HepG2 (cell line): ENCODE measurements around the gene TAF4B.

Experiments
- EZH2 ChIP-seq: conservative IDR thresholded peaks from 2 replicates; pipeline ENCODE4 v1.6.1; 2012; ENCODE audit warnings: mild to moderate bottlenecking, low read depth, low read length, moderate library complexity
- SIN3A ChIP-seq: IDR thresholded peaks from 2 replicates; pipeline ENCODE4 v1.6.1; 2011; ENCODE audit warnings: low read depth, mild to moderate bottlenecking, control low read depth, low read length, borderline replicate concordance
- TBL1XR1 ChIP-seq: fragments of 150-350 bp; IDR thresholded peaks from 2 replicates; pipeline ENCODE4 v1.6.1; 2014; ENCODE audit warnings: borderline replicate concordance, low read length; ENCODE audit not compliant: partially characterized antibody
- TF ChIP-seq, protein P1 (sequence below): sonication (generic); formaldehyde crosslinking; IDR thresholded peaks from 2 replicates; pipeline ENCODE4 v1.9.0; 2021; ENCODE audit warnings: missing genetic modification reagents, borderline replicate concordance
- TF ChIP-seq, protein P2 (sequence below): sonication (generic); formaldehyde crosslinking; IDR thresholded peaks from 2 replicates; pipeline ENCODE4 v1.8.0; 2022; ENCODE audit warnings: missing genetic modification reagents, mild to moderate bottlenecking, moderate library complexity, borderline replicate concordance
- TF ChIP-seq, protein P3 (sequence below): sonication (generic); formaldehyde crosslinking; IDR thresholded peaks from 2 replicates; pipeline ENCODE4 v1.4.0; 2020; ENCODE audit warnings: mild to moderate bottlenecking, missing genetic modification reagents
- TF ChIP-seq, protein P4 (sequence below): IDR thresholded peaks from 2 replicates; pipeline ENCODE4 v1.6.1; 2016; ENCODE audit warnings: low read depth, borderline replicate concordance
- TF ChIP-seq, protein P5 (sequence below): sonication (generic); formaldehyde crosslinking; IDR thresholded peaks from 2 replicates; pipeline ENCODE4 v1.4.0; 2020; ENCODE audit warnings: missing genetic modification reagents
- TF ChIP-seq, protein P6 (sequence below): sonication (generic); formaldehyde crosslinking; IDR thresholded peaks from 2 replicates; pipeline ENCODE4 v1.8.0; 2022; ENCODE audit warnings: mild to moderate bottlenecking, missing genetic modification reagents, borderline replicate concordance
- TF ChIP-seq, protein P7 (sequence below): sonication (generic); formaldehyde crosslinking; IDR thresholded peaks from 2 replicates; pipeline ENCODE4 v1.8.0; 2022; ENCODE audit warnings: missing genetic modification reagents, low read depth, mild to moderate bottlenecking, borderline replicate concordance

DNA sequence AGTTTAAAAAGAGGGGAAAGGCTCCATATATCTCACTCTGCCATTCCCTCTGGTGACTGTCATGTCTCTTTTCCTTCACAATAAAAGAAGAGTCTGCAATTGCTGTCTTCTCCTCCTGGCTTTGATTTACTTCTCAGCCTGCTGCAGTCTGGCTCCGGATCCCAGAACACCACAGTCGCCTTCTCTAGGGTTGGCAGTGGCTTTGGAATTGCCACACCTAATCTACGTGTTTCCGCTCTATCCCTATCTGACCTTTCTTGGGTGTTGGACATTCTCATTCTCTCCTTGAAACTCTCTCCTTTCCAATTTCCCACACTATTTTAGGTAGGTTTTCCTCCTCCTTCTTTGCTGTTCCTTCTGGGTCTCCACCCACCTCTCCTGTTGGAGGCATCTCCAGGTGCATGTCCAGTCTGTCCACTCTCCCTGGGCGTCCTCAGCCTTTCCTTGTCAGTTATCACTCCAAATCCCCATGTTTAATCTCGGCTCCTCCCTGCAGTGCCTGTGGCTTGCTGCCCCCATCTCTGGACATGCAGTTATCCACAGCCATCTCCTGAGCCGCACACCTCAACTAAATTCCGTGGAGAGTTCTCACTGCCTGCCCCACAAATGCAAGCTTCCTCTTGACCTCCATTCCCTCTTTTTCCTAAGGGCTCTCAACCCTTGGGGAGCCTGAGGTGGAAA, 209.3 kb downstream of the TAF4B start:
- TF ChIP-seq, protein P1, sequence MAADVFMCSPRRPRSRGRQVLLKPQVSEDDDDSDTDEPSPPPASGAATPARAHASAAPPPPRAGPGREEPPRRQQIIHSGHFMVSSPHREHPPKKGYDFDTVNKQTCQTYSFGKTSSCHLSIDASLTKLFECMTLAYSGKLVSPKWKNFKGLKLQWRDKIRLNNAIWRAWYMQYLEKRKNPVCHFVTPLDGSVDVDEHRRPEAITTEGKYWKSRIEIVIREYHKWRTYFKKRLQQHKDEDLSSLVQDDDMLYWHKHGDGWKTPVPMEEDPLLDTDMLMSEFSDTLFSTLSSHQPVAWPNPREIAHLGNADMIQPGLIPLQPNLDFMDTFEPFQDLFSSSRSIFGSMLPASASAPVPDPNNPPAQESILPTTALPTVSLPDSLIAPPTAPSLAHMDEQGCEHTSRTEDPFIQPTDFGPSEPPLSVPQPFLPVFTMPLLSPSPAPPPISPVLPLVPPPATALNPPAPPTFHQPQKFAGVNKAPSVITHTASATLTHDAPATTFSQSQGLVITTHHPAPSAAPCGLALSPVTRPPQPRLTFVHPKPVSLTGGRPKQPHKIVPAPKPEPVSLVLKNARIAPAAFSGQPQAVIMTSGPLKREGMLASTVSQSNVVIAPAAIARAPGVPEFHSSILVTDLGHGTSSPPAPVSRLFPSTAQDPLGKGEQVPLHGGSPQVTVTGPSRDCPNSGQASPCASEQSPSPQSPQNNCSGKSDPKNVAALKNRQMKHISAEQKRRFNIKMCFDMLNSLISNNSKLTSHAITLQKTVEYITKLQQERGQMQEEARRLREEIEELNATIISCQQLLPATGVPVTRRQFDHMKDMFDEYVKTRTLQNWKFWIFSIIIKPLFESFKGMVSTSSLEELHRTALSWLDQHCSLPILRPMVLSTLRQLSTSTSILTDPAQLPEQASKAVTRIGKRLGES: no peak
- TF ChIP-seq SIN3A: no peak
- TF ChIP-seq, protein P2, sequence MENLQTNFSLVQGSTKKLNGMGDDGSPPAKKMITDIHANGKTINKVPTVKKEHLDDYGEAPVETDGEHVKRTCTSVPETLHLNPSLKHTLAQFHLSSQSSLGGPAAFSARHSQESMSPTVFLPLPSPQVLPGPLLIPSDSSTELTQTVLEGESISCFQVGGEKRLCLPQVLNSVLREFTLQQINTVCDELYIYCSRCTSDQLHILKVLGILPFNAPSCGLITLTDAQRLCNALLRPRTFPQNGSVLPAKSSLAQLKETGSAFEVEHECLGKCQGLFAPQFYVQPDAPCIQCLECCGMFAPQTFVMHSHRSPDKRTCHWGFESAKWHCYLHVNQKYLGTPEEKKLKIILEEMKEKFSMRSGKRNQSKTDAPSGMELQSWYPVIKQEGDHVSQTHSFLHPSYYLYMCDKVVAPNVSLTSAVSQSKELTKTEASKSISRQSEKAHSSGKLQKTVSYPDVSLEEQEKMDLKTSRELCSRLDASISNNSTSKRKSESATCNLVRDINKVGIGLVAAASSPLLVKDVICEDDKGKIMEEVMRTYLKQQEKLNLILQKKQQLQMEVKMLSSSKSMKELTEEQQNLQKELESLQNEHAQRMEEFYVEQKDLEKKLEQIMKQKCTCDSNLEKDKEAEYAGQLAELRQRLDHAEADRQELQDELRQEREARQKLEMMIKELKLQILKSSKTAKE (CRISPR knock-in tag): no peak
- TF ChIP-seq, protein P3, sequence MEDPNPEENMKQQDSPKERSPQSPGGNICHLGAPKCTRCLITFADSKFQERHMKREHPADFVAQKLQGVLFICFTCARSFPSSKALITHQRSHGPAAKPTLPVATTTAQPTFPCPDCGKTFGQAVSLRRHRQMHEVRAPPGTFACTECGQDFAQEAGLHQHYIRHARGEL (CRISPR knock-in tag): no peak
- TF ChIP-seq, protein P4, sequence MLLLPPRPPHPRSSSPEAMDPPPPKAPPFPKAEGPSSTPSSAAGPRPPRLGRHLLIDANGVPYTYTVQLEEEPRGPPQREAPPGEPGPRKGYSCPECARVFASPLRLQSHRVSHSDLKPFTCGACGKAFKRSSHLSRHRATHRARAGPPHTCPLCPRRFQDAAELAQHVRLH (CRISPR knock-in tag): no peak
- TF ChIP-seq EZH2: no peak
- TF ChIP-seq, protein P5, sequence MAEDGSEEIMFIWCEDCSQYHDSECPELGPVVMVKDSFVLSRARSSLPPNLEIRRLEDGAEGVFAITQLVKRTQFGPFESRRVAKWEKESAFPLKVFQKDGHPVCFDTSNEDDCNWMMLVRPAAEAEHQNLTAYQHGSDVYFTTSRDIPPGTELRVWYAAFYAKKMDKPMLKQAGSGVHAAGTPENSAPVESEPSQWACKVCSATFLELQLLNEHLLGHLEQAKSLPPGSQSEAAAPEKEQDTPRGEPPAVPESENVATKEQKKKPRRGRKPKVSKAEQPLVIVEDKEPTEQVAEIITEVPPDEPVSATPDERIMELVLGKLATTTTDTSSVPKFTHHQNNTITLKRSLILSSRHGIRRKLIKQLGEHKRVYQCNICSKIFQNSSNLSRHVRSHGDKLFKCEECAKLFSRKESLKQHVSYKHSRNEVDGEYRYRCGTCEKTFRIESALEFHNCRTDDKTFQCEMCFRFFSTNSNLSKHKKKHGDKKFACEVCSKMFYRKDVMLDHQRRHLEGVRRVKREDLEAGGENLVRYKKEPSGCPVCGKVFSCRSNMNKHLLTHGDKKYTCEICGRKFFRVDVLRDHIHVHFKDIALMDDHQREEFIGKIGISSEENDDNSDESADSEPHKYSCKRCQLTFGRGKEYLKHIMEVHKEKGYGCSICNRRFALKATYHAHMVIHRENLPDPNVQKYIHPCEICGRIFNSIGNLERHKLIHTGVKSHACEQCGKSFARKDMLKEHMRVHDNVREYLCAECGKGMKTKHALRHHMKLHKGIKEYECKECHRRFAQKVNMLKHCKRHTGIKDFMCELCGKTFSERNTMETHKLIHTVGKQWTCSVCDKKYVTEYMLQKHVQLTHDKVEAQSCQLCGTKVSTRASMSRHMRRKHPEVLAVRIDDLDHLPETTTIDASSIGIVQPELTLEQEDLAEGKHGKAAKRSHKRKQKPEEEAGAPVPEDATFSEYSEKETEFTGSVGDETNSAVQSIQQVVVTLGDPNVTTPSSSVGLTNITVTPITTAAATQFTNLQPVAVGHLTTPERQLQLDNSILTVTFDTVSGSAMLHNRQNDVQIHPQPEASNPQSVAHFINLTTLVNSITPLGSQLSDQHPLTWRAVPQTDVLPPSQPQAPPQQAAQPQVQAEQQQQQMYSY (CRISPR knock-in tag): no peak
- TF ChIP-seq TBL1XR1: no peak
- TF ChIP-seq, protein P6, sequence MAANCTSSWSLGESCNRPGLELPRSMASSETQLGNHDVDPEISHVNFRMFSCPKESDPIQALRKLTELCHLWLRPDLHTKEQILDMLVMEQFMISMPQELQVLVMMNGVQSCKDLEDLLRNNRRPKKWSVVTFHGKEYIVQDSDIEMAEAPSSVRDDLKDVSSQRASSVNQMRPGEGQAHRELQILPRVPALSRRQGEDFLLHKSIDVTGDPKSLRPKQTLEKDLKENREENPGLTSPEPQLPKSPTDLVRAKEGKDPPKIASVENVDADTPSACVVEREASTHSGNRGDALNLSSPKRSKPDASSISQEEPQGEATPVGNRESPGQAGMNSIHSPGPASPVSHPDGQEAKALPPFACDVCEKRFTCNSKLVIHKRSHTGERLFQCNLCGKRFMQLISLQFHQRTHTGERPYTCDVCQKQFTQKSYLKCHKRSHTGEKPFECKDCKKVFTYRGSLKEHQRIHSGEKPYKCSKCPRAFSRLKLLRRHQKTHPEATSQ: no peak
- TF ChIP-seq, protein P7, sequence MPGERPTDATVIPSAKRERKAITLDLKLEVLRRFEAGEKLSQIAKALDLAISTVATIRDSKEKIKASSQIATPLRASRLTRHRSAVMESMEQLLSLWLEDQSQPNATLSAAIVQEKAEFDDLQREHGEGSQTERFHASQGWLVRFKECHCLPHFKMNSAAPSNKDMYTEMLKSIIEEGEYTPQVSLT (CRISPR knock-in tag): no peak
